ENCODE measurements around the gene LIF. TPM values are rescaled to one million over a fixed set of nuclear protein-coding genes. Genes with fewer than 3 reads are reported as not detected.

Gene LIF
- total RNA-seq, 1 experiment from 2014 or later = 75.4 TPM

GRCh38 chr22:30253205-30253852 is 6.8 kb upstream of the LIF start:
- H3K4me1 ChIP-seq (ENCODE audit: control insufficient read depth in 1 of 2, insufficient read depth in 2 of 2, low read length in 2 of 2) = peaks cover 69 to 100% of the 10 kb centered on the region in 2 experiments
- H3K4me2 ChIP-seq (ENCODE audit: low read length) = peak overlapping the region; percentile 96
- TF ChIP-seq POLR2AphosphoS5 (IDR thresholded peaks at IDR 0.05; ENCODE audit: low read depth, low read length) (no peak), ELF1 (IDR thresholded peaks at IDR 0.05; ENCODE audit: borderline replicate concordance, low read depth) (no peak), ZNF274 (IDR thresholded peaks at IDR 0.05; ENCODE audit: low read depth, low read length) (no peak), EZH2phosphoT487 (IDR thresholded peaks at IDR 0.05; ENCODE audit: borderline replicate concordance) (no peak)
- H3K9me3 ChIP-seq (ENCODE audit: control insufficient read depth in 1 of 2, insufficient read depth in 1 of 2, low read depth in 1 of 2, low read length in 2 of 2) = no peaks in the 10 kb centered on the region
- intact Hi-C loops (cut with micrococcal nuclease) = loop anchor here (1.0 to 5.0 kb wide), 2 partner anchors 43 to 56 kb away; no protein-coding TSS in a partner anchor
- H3K27me3 ChIP-seq (ENCODE audit: insufficient read depth, low read length) = no peaks in the 10 kb centered on the region
- peaks cover 92% of the 10 kb centered on the region for H3K79me2 ChIP-seq (ENCODE audit: insufficient read depth, low read length)
- H3K36me3 ChIP-seq (ENCODE audit: control insufficient read depth in 1 of 2, insufficient read depth in 2 of 2, low read length in 2 of 2) = peaks cover 0 to 14% of the 10 kb centered on the region in 2 experiments; a peak in 1 of 4 replicates
- POLR2A ChIA-PET = interaction anchor here (0.6 to 2.4 kb wide), 15 partner anchors 10 to 301 kb away, joined by 3 to 22 read pairs (median 3); partner anchors contain the start of gene TBC1D10A
- no peak overlapping the region for H2AFZ ChIP-seq (ENCODE audit: low read depth, low read length, poor library complexity, severe bottlenecking)
- RAD21 ChIA-PET (ENCODE audit: low non-redundant PET in 1 of 2, low total read pairs in 2 of 2, uncharacterized antibody in 2 of 2, unreplicated experiment in 2 of 2) = interaction anchor here (0.7 to 1.8 kb wide), 5 partner anchors 15 to 145 kb away, joined by 3 to 8 read pairs (median 4); no protein-coding TSS in a partner anchor
- peak overlapping the region; percentile 17 to 42 for H3K4me3 ChIP-seq (replicated peaks in 1 of 2; ENCODE audit: low read depth in 1 of 2, low read length in 2 of 2)
- no TSS peak for BruUV-seq (replicated peaks)
- DNase-seq (ENCODE audit: low read depth, low spot score) (no peak), ATAC-seq (peak; percentile 21)
- H3K27ac ChIP-seq (ENCODE audit: low read depth, low read length) = peak overlapping the region; percentile 90
- H3K9ac ChIP-seq (ENCODE audit: low read length) = peak overlapping the region; percentile 84
- H4K20me1 ChIP-seq (ENCODE audit: insufficient read depth) = no peaks in the 10 kb centered on the region
- CTCF ChIA-PET = interaction anchor here (1.2 to 2.4 kb wide), 4 partner anchors 35 to 147 kb away, joined by 3 to 8 read pairs (median 6); partner anchors contain the start of gene RNF215
- no peaks in the 10 kb centered on the region for H3K9me2 ChIP-seq (ENCODE audit: insufficient read depth)

GRCh38 chr22:30252411-30253204 is 6.0 kb upstream of the LIF start:
- H3K9me2 ChIP-seq (ENCODE audit: insufficient read depth) = no peaks in the 10 kb centered on the region
- CTCF ChIA-PET = interaction anchor here (1.2 to 2.4 kb wide), 4 partner anchors 35 to 146 kb away, joined by 3 to 8 read pairs (median 6); partner anchors contain the start of gene RNF215
- RAD21 ChIA-PET (ENCODE audit: low non-redundant PET in 1 of 2, low total read pairs in 2 of 2, uncharacterized antibody in 2 of 2, unreplicated experiment in 2 of 2) = interaction anchor here (0.6 to 1.8 kb wide), 8 partner anchors 14 to 174 kb away, joined by 3 to 8 read pairs (median 4); no protein-coding TSS in a partner anchor
- TSS peak; percentile 81 for BruUV-seq (replicated peaks)
- intact Hi-C loops (cut with micrococcal nuclease) = loop anchor here (1.0 to 5.0 kb wide), 2 partner anchors 42 to 55 kb away; no protein-coding TSS in a partner anchor
- H3K4me2 ChIP-seq (ENCODE audit: low read length) = peak overlapping the region; percentile 96
- no peak overlapping the region for H2AFZ ChIP-seq (ENCODE audit: low read depth, low read length, poor library complexity, severe bottlenecking)
- peak overlapping the region; percentile 84 for H3K9ac ChIP-seq (ENCODE audit: low read length)
- H4K20me1 ChIP-seq (ENCODE audit: insufficient read depth) = no peaks in the 10 kb centered on the region
- H3K4me1 ChIP-seq (ENCODE audit: control insufficient read depth in 1 of 2, insufficient read depth in 2 of 2, low read length in 2 of 2) = peaks cover 72 to 100% of the 10 kb centered on the region in 2 experiments
- H3K9me3 ChIP-seq (ENCODE audit: control insufficient read depth in 1 of 2, insufficient read depth in 1 of 2, low read depth in 1 of 2, low read length in 2 of 2) = no peaks in the 10 kb centered on the region
- peak; percentile 85 for DNase-seq (ENCODE audit: low read depth, low spot score)
- POLR2A ChIA-PET = interaction anchor here (0.6 to 2.6 kb wide), 14 partner anchors 11 to 159 kb away, joined by 3 to 22 read pairs (median 3); partner anchors contain the start of gene TBC1D10A
- H3K36me3 ChIP-seq (ENCODE audit: control insufficient read depth in 1 of 2, insufficient read depth in 2 of 2, low read length in 2 of 2) = peaks cover 0 to 14% of the 10 kb centered on the region in 2 experiments; a peak in 1 of 4 replicates
- H3K79me2 ChIP-seq (ENCODE audit: insufficient read depth, low read length) = peaks cover 94% of the 10 kb centered on the region
- peak; percentile 52 for ATAC-seq
- peak overlapping the region; percentile 16 to 42 for H3K4me3 ChIP-seq (replicated peaks in 1 of 2; ENCODE audit: low read depth in 1 of 2, low read length in 2 of 2)
- H3K27me3 ChIP-seq (ENCODE audit: insufficient read depth, low read length) = no peaks in the 10 kb centered on the region
- H3K27ac ChIP-seq (ENCODE audit: low read depth, low read length) = peak overlapping the region; percentile 90
- no peak for TF ChIP-seq ATF3 (IDR thresholded peaks at IDR 0.05)
- no peak for TF ChIP-seq REST (IDR thresholded peaks at IDR 0.05; ENCODE audit: low read depth)
- no peak for TF ChIP-seq ZNF274 (IDR thresholded peaks at IDR 0.05; ENCODE audit: low read depth, low read length)
- no peak for TF ChIP-seq EGR1 (IDR thresholded peaks at IDR 0.05; ENCODE audit: low read depth)
- TF ChIP-seq CEBPB (IDR thresholded peaks at IDR 0.05; ENCODE audit: low read depth) = no peak
- no peak for TF ChIP-seq EZH2 (IDR thresholded peaks at IDR 0.05)
- no peak for TF ChIP-seq MAX (IDR thresholded peaks at IDR 0.05)
- TF ChIP-seq EZH2phosphoT487 (IDR thresholded peaks at IDR 0.05; ENCODE audit: borderline replicate concordance) = no peak
- TF ChIP-seq ZFX (IDR thresholded peaks at IDR 0.05) = 0 out of 2 replicates have a peak, but pooled peaks have one; percentile 9
- peak; percentile 67 for TF ChIP-seq TCF7L2 (IDR thresholded peaks at IDR 0.05; ENCODE audit: borderline replicate concordance, extremely low read depth, insufficient read depth, insufficient read length)
